H9 (cell line): ENCODE measurements around the gene DNAJC1. TPM values are rescaled to one million over a fixed set of nuclear protein-coding genes. Genes with fewer than 3 reads are reported as not detected.
A peak's percentile ranks its signal among the peaks of the same experiment; 100 is the strongest.

Experiments used
- DNase-seq: peaks from one replicate; pipeline ENCODE4 v3.0.0-alpha.2; 2017
- H2AFZ ChIP-seq: one replicate; pipeline ENCODE4 v1.6.1; 2013; ENCODE audit warnings: mild to moderate bottlenecking, low read length, control low read depth, moderate library complexity
- H2AK5ac ChIP-seq: 2 replicates; pipeline ENCODE4 v1.6.1; 2013; ENCODE audit warnings: low read length, control low read depth, mixed read lengths; ENCODE audit not compliant: insufficient read length
- H2BK120ac ChIP-seq: one replicate; pipeline ENCODE4 v1.6.1; 2013; ENCODE audit warnings: low read depth, mild to moderate bottlenecking, low read length, control low read depth, inconsistent platforms; ENCODE audit not compliant: poor library complexity, severe bottlenecking
- H2BK12ac ChIP-seq: 2 replicates; pipeline ENCODE4 v1.6.1; 2013; ENCODE audit warnings: low read length, control low read depth, mixed read lengths, low read depth; ENCODE audit not compliant: insufficient read length
- H2BK15ac ChIP-seq: 2 replicates; pipeline ENCODE4 v1.6.1; 2013; ENCODE audit warnings: low read depth, low read length, control low read depth
- H2BK20ac ChIP-seq: one replicate; pipeline ENCODE4 v1.6.1; 2013; ENCODE audit warnings: low read depth, mild to moderate bottlenecking, low read length, control low read depth, inconsistent platforms; ENCODE audit not compliant: poor library complexity, severe bottlenecking
- H2BK5ac ChIP-seq: 2 replicates; pipeline ENCODE4 v1.6.1; 2013; ENCODE audit warnings: low read length, control low read depth, mixed read lengths; ENCODE audit not compliant: insufficient read length
- H3K14ac ChIP-seq: 2 replicates; pipeline ENCODE4 v1.6.1; 2013; ENCODE audit warnings: low read length, control low read depth; ENCODE audit not compliant: insufficient read depth
- H3K18ac ChIP-seq: 2 replicates; pipeline ENCODE4 v1.6.1; 2013; ENCODE audit warnings: low read depth, mild to moderate bottlenecking, mixed read lengths, low read length, control low read depth; ENCODE audit not compliant: insufficient read length
- H3K23ac ChIP-seq: 2 replicates; pipeline ENCODE4 v1.6.1; 2013; ENCODE audit warnings: low read length, control low read depth, mixed read lengths, low read depth; ENCODE audit not compliant: insufficient read length
- H3K23me2 ChIP-seq: 2 replicates; pipeline ENCODE4 v1.6.1; 2013; ENCODE audit warnings: low read depth, mild to moderate bottlenecking, mixed read lengths, low read length, control low read depth; ENCODE audit not compliant: insufficient read length, poor library complexity, severe bottlenecking
- H3K27ac ChIP-seq: 2 replicates; pipeline ENCODE4 v1.5.1; 2013; ENCODE audit warnings: low read length, control low read depth, mixed read lengths, low read depth; ENCODE audit not compliant: insufficient read length
- H3K27me3 ChIP-seq: 2 replicates; pipeline ENCODE4 v1.6.1; 2013; ENCODE audit warnings: low read length, control low read depth, inconsistent platforms; ENCODE audit not compliant: insufficient read depth
- H3K4ac ChIP-seq: 2 replicates; pipeline ENCODE4 v1.6.1; 2013; ENCODE audit warnings: low read depth, mild to moderate bottlenecking, control low read depth, inconsistent platforms, low read length, moderate library complexity
- H3K4me1 ChIP-seq: 2 replicates; pipeline ENCODE4 v1.6.1; 2013; ENCODE audit warnings: low read length, control low read depth, inconsistent platforms; ENCODE audit not compliant: insufficient read depth
- H3K4me2 ChIP-seq: 2 replicates; pipeline ENCODE4 v1.6.1; 2013; ENCODE audit warnings: low read length, control low read depth, mixed read lengths; ENCODE audit not compliant: insufficient read length, insufficient read depth
- H3K56ac ChIP-seq: 2 replicates; pipeline ENCODE4 v1.6.1; 2013; ENCODE audit warnings: low read depth, mild to moderate bottlenecking, mixed read lengths, low read length, control low read depth; ENCODE audit not compliant: insufficient read length
- H3K79me1 ChIP-seq: 2 replicates; pipeline ENCODE4 v1.6.1; 2013; ENCODE audit warnings: low read depth, mild to moderate bottlenecking, moderate library complexity, low read length, control low read depth, inconsistent platforms; ENCODE audit not compliant: insufficient read depth, poor library complexity, severe bottlenecking
- H3K79me2 ChIP-seq: 2 replicates; pipeline ENCODE4 v1.6.1; 2013; ENCODE audit warnings: low read length, control low read depth, inconsistent platforms; ENCODE audit not compliant: insufficient read depth
- H3K9ac ChIP-seq: 2 replicates; pipeline ENCODE4 v1.6.1; 2013; ENCODE audit warnings: low read length, control low read depth, mixed read lengths; ENCODE audit not compliant: insufficient read length; ENCODE audit errors: extremely low read depth
- H3K9me3 ChIP-seq: one replicate; pipeline ENCODE4 v1.6.1; 2013; ENCODE audit warnings: low read depth, low read length, inconsistent platforms; ENCODE audit not compliant: control insufficient read depth
- H3T11ph ChIP-seq: one replicate; pipeline ENCODE4 v1.6.1; 2013; ENCODE audit warnings: mild to moderate bottlenecking, low read length, control low read depth, inconsistent platforms
- H4K20me1 ChIP-seq: one replicate; pipeline ENCODE4 v1.6.1; 2013; ENCODE audit not compliant: control insufficient read depth, insufficient read length, insufficient read depth
- H4K5ac ChIP-seq: 2 replicates; pipeline ENCODE4 v1.6.1; 2013; ENCODE audit warnings: low read depth, mild to moderate bottlenecking, mixed read lengths, low read length, control low read depth; ENCODE audit not compliant: insufficient read length
- H4K8ac ChIP-seq: replicated peaks from 2 replicates; pipeline ENCODE4 v1.6.1; 2013; ENCODE audit warnings: low read length, control low read depth, mixed read lengths, low read depth; ENCODE audit not compliant: insufficient read length
- H4K91ac ChIP-seq: 2 replicates; pipeline ENCODE4 v1.6.1; 2013; ENCODE audit warnings: low read depth, mild to moderate bottlenecking, moderate library complexity, mixed read lengths, low read length, control low read depth; ENCODE audit not compliant: insufficient read length
- H3K27ac Mint-ChIP-seq, 3 experiments: 2 replicates in 2 of 3; 3 replicates in 1 of 3; pipeline ENCODE4 v1.8.0; 2020 to 2021; ENCODE audit warnings: mixed read lengths in 3 of 3, mild to moderate bottlenecking in 1 of 3, moderate library complexity in 1 of 3
- H3K27me3 Mint-ChIP-seq: 2 replicates; pipeline ENCODE4 v1.8.0; 2021; ENCODE audit warnings: low read depth, mild to moderate bottlenecking, moderate library complexity, mixed read lengths
- H3K36me3 Mint-ChIP-seq, 3 experiments: 2 replicates in 2 of 3; 3 replicates in 1 of 3; pipeline ENCODE4 v1.8.0; 2020 to 2021; ENCODE audit warnings: low read depth in 3 of 3, mixed read lengths in 3 of 3; ENCODE audit not compliant: insufficient read depth in 1 of 3
- H3K4me1 Mint-ChIP-seq, 2 experiments: 2 replicates each; pipeline ENCODE4 v1.8.0; 2020; ENCODE audit warnings: mixed read lengths in 2 of 2
- H3K4me3 Mint-ChIP-seq, 2 experiments: 2 replicates in 1 of 2; 3 replicates in 1 of 2; pipeline ENCODE4 v1.8.0; 2020 to 2021; ENCODE audit warnings: mild to moderate bottlenecking in 2 of 2, mixed read lengths in 2 of 2, moderate library complexity in 1 of 2
- H3K9me3 Mint-ChIP-seq, 2 experiments: 2 replicates in 1 of 2; 3 replicates in 1 of 2; pipeline ENCODE4 v1.8.0; 2020; ENCODE audit warnings: mild to moderate bottlenecking in 2 of 2, mixed read lengths in 2 of 2, moderate library complexity in 1 of 2
- WGBS: extraction: QIAGEN DNeasy Blood & Tissue Kit; methylation state at CpG from one replicate; pipeline ENCODE4 v1.1.7; 2013; ENCODE audit warnings: missing lambda C conversion rate, low lambda C conversion rate, mixed read lengths; ENCODE audit not compliant: insufficient read length; ENCODE audit errors: extremely low coverage; 5-methylcytosine and 5-hydroxymethylcytosine counted together
- total RNA-seq: library from RNA; stranded (reverse); gene quantifications from 2 replicates; pipeline ENCODE4 v1.2.1, GENCODE V29; 2021
- TF ChIP-seq, protein P1 (sequence below): fragments of 200-600 bp; sonication (generic); conservative IDR thresholded peaks from 3 replicates; pipeline ENCODE4 v1.8.0; 2021; ENCODE audit warnings: antibody characterized with exemption, mild to moderate bottlenecking

DNAJC1 gene
- total RNA-seq, 1 experiment from 2014 or later, result 11.2 TPM

DNA sequence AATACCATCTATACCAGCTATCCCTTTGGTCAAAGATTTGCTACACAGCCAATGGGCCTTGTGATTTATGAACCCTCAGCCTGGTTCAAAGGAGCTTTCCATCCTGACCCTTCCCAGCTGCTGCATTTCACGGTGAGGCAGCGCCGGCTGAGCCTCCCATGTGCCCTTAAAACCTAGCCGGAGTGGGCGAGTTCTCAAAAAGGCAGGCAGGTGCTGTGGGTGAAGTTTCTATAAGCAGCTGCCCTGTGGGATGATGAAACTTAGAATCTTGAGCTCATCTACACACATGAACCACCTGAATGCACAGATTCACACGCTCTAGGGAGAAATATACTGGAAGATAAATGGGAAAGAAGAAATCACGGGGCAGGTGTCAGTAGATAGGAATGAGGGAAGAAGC, 244.8 kb downstream of the DNAJC1 start:
- no peak overlapping the region for H4K8ac ChIP-seq
- no peak overlapping the region for H2BK5ac ChIP-seq
- H2BK120ac ChIP-seq, result no peak overlapping the region
- no CpG with 5 or more reads among the region's 7 CpGs for WGBS
- Mint-ChIP-seq H3K36me3 (no peaks in the 10 kb centered on the region; a peak in 1 of 7 replicates), H3K4me1 (peaks cover 37 to 41% of the 10 kb centered on the region in 2 experiments), H3K9me3 (no peaks in the 10 kb centered on the region; a peak in 1 of 5 replicates), H3K4me3 (no peak overlapping the region; a peak in 1 of 5 replicates), H3K27ac (peak overlapping the region in 1 of 3 experiments; percentile 48; a peak in 1 of 7 replicates), H3K27me3 (no peaks in the 10 kb centered on the region)
- no peaks in the 10 kb centered on the region for H3K23me2 ChIP-seq
- H3K4me2 ChIP-seq, result no peak overlapping the region
- no peaks in the 10 kb centered on the region for H4K20me1 ChIP-seq
- H3K9me3 ChIP-seq, result no peaks in the 10 kb centered on the region
- no peak overlapping the region for H3K23ac ChIP-seq
- H2BK20ac ChIP-seq, result no peak overlapping the region
- H3K9ac ChIP-seq, result no peak overlapping the region
- no peak overlapping the region for H3K56ac ChIP-seq
- TF ChIP-seq, protein P1, sequence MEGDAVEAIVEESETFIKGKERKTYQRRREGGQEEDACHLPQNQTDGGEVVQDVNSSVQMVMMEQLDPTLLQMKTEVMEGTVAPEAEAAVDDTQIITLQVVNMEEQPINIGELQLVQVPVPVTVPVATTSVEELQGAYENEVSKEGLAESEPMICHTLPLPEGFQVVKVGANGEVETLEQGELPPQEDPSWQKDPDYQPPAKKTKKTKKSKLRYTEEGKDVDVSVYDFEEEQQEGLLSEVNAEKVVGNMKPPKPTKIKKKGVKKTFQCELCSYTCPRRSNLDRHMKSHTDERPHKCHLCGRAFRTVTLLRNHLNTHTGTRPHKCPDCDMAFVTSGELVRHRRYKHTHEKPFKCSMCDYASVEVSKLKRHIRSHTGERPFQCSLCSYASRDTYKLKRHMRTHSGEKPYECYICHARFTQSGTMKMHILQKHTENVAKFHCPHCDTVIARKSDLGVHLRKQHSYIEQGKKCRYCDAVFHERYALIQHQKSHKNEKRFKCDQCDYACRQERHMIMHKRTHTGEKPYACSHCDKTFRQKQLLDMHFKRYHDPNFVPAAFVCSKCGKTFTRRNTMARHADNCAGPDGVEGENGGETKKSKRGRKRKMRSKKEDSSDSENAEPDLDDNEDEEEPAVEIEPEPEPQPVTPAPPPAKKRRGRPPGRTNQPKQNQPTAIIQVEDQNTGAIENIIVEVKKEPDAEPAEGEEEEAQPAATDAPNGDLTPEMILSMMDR, result 0 out of 3 replicates have a peak, but pooled peaks have one; percentile 0
- H4K5ac ChIP-seq, result no peak overlapping the region
- H4K91ac ChIP-seq, result no peak overlapping the region
- H3K4ac ChIP-seq, result no peak overlapping the region
- no peaks in the 10 kb centered on the region for H3K79me1 ChIP-seq
- H3K4me1 ChIP-seq, result no peaks in the 10 kb centered on the region; the same call in 1 of the 2 replicates
- no peak overlapping the region for H2AFZ ChIP-seq
- no peak overlapping the region for H3K27ac ChIP-seq
- H3K18ac ChIP-seq, result no peak overlapping the region
- no peak overlapping the region for H2AK5ac ChIP-seq
- no peaks in the 10 kb centered on the region for H3K27me3 ChIP-seq
- no peak overlapping the region for H3T11ph ChIP-seq
- no peak for DNase-seq
- H3K79me2 ChIP-seq, result no peaks in the 10 kb centered on the region
- H2BK15ac ChIP-seq, result no peak overlapping the region
- H2BK12ac ChIP-seq, result no peak overlapping the region
- H3K14ac ChIP-seq, result no peak overlapping the region
